ENCODE results near the gene HACD3.

Gene HACD3

GRCh38 chr15:65530318-65531111 lies at the start of gene HACD3:
HACD3 (plus strand) TSS chr15:65530463; CDS start chr15:65530632, 169 bp downstream.
- in situ Hi-C loops (cut with HindIII; ENCODE audit: low pct_ligation_motif_present, low pct_unique_long_range_greater_than_20kb, low sequenced_read_pairs) = no loop called here
- DNase-seq = peak; percentile 84

GRCh38 chr15:65484876-65485275 lies 45.4 kb upstream of the HACD3 start:
- in situ Hi-C loops (cut with HindIII; ENCODE audit: low pct_ligation_motif_present, low pct_unique_long_range_greater_than_20kb, low sequenced_read_pairs) = no loop called here
- DNase-seq = no peak

DNA sequence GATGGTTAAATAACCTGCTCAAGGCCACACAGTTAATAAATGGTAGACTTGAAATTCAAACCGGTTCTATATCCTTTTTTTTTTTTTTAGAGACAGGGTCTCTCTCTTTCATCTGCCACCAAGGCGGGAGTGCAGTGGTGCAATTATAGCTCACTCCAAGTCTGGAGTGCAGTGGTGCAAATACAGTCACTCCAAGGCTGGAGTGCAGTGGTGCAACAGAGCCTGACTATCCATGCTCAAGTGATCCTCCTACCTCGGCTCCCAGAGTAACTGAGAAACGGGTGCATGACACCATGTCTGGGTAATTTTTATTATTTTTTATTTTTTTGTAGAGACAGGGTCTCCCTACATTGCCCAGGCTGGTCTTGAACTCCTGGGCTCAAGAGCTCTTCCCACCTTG lies 36.2 kb upstream of the HACD3 start:
- DNase-seq = peak; percentile 1
- in situ Hi-C loops (cut with HindIII; ENCODE audit: low pct_ligation_motif_present, low pct_unique_long_range_greater_than_20kb, low sequenced_read_pairs) = no loop called here

- in situ Hi-C loops (cut with HindIII; ENCODE audit: low pct_ligation_motif_present, low pct_unique_long_range_greater_than_20kb, low sequenced_read_pairs) = no loop called here
- no peak for DNase-seq
Measured at GRCh38 chr15:65509321-65509720, 20.9 kb upstream of the HACD3 start.

DNA sequence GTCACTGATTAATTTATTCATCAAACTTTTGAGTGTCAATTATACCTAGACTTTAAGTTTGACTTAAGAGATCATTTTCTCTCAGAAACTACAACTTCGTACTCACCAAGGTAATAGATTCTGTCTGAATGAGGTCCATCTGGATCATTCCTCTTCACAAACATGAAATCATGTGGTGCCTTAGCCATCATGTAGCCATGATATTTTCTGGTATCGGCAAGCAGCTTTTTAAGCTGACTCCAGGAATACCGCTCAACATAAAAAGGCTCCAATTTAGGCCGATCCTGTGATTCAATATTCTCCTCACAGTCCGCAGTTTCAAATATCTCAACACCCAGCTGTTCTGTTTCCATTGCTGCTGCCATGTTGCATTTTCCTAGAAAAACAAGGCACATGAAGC lies 18.1 kb upstream of the HACD3 start:
- in situ Hi-C loops (cut with HindIII; ENCODE audit: low pct_ligation_motif_present, low pct_unique_long_range_greater_than_20kb, low sequenced_read_pairs) = no loop called here
- DNase-seq = no peak

DNA sequence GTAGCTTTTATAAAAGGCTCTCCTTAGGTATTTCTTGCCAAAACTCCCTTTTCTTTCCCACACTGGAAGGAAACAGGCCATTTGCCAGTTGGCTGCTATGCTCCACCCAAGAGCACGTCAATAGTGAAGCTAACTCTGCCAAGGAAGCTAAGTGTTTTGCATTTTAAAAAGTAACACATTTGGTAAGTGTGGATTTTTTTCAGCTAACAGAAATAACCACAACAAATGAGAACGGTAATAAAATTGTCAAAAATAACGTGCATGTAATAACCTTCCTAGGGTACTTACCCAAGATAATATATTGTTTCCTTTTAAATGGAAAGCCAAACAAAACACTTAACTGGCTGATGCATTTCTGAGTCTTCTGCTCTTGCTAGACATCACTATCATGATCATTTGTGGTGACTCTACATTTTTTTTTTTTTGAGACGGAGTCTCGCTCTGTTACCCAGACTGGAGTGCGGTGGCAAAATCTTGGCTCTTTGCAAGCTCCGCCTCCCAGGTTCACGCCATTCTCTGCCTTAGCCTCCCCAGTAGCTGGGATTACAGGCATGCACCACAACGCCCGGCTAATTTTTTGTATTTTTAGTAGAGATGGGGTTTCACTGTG lies 17.4 kb upstream of the HACD3 start:
- in situ Hi-C loops (cut with HindIII; ENCODE audit: low pct_ligation_motif_present, low pct_unique_long_range_greater_than_20kb, low sequenced_read_pairs) = no loop called here
- peak; percentile 41 for DNase-seq

DNA sequence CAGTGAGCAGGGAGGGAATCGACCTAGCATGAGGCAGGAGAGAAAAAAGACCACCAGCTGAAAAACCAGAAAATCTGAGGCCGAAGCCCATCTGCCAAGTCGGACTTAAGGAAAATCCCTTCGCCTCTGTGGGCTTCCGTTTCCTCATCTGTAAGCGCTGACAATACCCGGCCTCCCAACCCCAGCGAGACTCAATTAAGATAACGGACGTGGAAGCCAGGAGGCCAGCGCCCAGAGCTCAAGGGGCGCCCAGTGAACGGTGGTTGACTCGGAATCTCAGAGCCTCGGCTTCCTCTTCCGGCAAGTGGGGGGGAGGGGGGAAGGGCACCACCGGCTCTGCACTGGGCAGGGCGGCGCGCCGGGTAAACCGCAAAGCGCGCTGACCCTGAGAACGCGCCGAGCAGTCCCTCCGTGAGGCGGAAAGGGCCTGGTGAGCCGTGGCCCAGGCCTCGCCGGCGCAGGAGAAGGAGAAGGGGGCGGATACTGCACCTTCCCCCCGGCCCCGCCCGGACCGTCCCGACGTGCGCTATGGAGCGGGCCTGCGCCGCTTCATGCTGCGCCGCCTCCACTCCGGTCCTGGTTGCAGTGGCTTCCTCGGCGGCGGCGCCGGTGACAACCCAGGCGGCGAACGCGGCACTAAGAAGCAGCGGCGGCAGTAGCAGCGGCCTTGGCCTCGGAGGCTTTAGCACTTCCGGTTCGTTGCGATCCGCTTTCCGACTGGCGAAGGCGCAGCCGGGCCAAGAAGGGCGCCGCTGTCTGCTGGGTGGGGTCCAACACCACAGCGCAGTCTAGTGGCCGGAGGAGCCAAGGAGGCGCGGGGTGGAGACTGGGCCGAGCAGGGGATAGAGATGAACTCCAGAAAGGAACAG lies 13.0 kb upstream of the HACD3 start, which contains the start of gene DPP8:
DPP8 (minus strand) TSS at position 693 of the 869 bp plus-strand sequence. CDS start 5,136 bp downstream, outside the sequence.
- DNase-seq = peak; percentile 92
- in situ Hi-C loops (cut with HindIII; ENCODE audit: low pct_ligation_motif_present, low pct_unique_long_range_greater_than_20kb, low sequenced_read_pairs) = no loop called here

GRCh38 chr15:65517866-65518207 lies 12.4 kb upstream of the HACD3 start:
- in situ Hi-C loops (cut with HindIII; ENCODE audit: low pct_ligation_motif_present, low pct_unique_long_range_greater_than_20kb, low sequenced_read_pairs) = no loop called here

DNA sequence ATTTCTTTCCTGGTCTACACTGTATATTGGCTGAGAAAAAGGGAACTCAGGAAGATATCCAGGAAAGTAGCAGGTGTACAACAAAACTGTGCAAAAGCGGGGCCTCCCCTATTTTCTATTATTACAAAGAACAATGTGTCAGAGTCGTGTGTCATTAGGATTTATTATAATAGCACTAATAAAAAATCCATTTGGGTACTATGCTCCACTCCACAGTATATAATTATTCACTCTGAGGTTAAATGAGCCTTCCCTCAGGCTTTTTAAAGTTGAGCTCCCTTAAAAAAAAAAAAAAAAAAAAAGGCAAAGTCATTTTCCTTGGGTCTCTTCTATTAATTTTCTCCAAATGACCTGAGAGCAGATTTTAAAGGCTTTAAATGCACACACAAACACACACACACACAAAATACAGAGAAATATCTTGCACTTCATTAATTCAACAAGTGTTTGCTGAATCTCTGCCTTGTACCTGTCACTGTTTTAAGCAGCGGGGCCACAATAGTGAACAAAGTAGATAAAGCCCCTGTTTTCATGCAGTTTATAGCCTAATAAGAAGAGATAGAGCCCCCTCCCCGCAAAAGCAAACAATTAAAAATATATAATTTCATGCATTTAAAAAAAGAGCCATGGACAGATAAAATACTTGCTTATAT lies 11.5 kb upstream of the HACD3 start:
- no peak for DNase-seq
- in situ Hi-C loops (cut with HindIII; ENCODE audit: low pct_ligation_motif_present, low pct_unique_long_range_greater_than_20kb, low sequenced_read_pairs) = no loop called here

More at GRCh38 chr15:65517866-65518207, 12.4 kb upstream of the HACD3 start:
- no peak for DNase-seq

- in situ Hi-C loops (cut with HindIII; ENCODE audit: low pct_ligation_motif_present, low pct_unique_long_range_greater_than_20kb, low sequenced_read_pairs) = no loop called here
- DNase-seq = no peak
Measured at GRCh38 chr15:65521350-65521749, 8.9 kb upstream of the HACD3 start.

DNA sequence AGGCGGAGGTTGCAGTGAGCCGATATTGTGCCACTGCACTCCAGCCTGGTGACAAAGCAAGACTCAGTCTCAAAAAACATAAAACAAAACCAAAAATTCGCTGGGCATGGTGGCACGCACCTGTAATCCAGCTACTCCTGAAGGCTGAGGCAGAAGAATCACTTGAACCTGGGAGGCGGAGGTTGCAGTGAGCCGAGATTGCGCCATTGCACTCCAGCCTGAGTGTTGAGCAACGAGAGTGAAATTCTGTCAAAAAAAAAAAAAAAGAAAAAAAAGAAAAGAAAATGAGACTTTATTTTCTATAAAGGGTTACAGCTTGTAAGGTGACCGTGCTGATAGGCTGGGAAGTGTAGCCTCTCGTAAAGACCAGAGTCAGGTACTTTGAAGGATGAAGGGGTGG lies 6.0 kb upstream of the HACD3 start:
- in situ Hi-C loops (cut with HindIII; ENCODE audit: low pct_ligation_motif_present, low pct_unique_long_range_greater_than_20kb, low sequenced_read_pairs) = no loop called here
- DNase-seq = no peak

GRCh38 chr15:65525622-65526021 lies 4.6 kb upstream of the HACD3 start:
- in situ Hi-C loops (cut with HindIII; ENCODE audit: low pct_ligation_motif_present, low pct_unique_long_range_greater_than_20kb, low sequenced_read_pairs) = no loop called here
- no peak for DNase-seq

- no peak for DNase-seq
- in situ Hi-C loops (cut with HindIII; ENCODE audit: low pct_ligation_motif_present, low pct_unique_long_range_greater_than_20kb, low sequenced_read_pairs) = no loop called here
Measured at GRCh38 chr15:65528461-65529060, 1.7 kb upstream of the HACD3 start.

GRCh38 chr15:65529762-65530317 lies 423 bp upstream of the HACD3 start:
- no peak for DNase-seq
- in situ Hi-C loops (cut with HindIII; ENCODE audit: low pct_ligation_motif_present, low pct_unique_long_range_greater_than_20kb, low sequenced_read_pairs) = no loop called here

GRCh38 chr15:65532738-65533051 lies 2.4 kb downstream of the HACD3 start:
- DNase-seq = no peak
- in situ Hi-C loops (cut with HindIII; ENCODE audit: low pct_ligation_motif_present, low pct_unique_long_range_greater_than_20kb, low sequenced_read_pairs) = no loop called here

GRCh38 chr15:65533057-65533756 lies 2.9 kb downstream of the HACD3 start:
- in situ Hi-C loops (cut with HindIII; ENCODE audit: low pct_ligation_motif_present, low pct_unique_long_range_greater_than_20kb, low sequenced_read_pairs) = no loop called here
- DNase-seq = no peak

DNA sequence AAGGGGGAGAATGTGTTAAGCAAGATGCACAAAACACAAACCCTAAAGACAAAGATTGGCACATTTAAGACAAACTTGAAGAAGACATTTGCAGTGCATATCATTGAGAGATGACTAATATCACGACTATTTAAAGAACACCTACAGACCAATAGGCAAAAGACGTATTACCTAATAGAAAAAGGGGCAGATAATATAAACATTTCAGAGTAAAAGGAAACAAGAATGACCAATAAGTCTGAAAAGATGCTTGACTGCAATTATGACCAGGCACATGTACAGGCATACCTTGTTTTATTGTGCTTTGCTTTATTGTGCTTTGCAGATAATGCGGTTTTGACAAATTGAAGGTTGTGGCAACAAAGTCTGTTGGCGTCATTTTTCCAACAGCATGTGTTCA lies 4.9 kb downstream of the HACD3 start:
- DNase-seq = no peak
- in situ Hi-C loops (cut with HindIII; ENCODE audit: low pct_ligation_motif_present, low pct_unique_long_range_greater_than_20kb, low sequenced_read_pairs) = no loop called here

DNA sequence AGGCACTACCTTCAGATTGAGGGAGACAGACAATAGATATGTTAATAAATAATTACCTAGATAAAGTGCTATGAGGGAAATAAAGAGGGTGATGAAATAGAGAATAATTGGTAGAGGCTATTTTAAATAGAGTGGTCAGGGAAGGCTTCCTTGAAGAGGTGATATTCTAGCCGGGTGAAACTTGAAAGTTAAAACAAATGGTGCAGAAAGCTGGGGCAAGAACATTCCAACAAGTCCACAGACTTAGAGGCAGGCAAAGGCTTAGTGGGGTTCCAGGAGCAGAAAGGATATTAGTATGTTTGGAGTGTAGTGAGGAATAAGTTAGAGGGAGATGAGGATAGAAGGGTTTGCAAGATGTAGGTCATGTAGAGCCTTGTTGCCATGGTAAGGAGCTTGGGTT lies 10.1 kb downstream of the HACD3 start:
- in situ Hi-C loops (cut with HindIII; ENCODE audit: low pct_ligation_motif_present, low pct_unique_long_range_greater_than_20kb, low sequenced_read_pairs) = no loop called here
- no peak for DNase-seq

Measured in ACHN (cell line).